Vagina (tissue), 2 donors: ENCODE measurements around the gene MAPK13.

Source experiments
- CTCF ChIP-seq, 3 experiments: fragments of 450-650 bp in 2 of 3; fragments of 200-600 bp in 1 of 3; sonication (generic) in 1 of 3; IDR thresholded peaks; one replicate each; pipeline ENCODE4 v1.5.1; 2017 to 2019; ENCODE audit warnings: antibody characterized with exemption in 3 of 3, mild to moderate bottlenecking in 2 of 3, moderate library complexity in 2 of 3
- POLR2A ChIP-seq, 2 donors: fragments of 450-650 bp; IDR thresholded peaks; one replicate each; pipeline ENCODE4 v1.6.1; 2017; ENCODE audit warnings: antibody characterized with exemption in 2 of 2, mild to moderate bottlenecking in 2 of 2, moderate library complexity in 2 of 2

DNA sequence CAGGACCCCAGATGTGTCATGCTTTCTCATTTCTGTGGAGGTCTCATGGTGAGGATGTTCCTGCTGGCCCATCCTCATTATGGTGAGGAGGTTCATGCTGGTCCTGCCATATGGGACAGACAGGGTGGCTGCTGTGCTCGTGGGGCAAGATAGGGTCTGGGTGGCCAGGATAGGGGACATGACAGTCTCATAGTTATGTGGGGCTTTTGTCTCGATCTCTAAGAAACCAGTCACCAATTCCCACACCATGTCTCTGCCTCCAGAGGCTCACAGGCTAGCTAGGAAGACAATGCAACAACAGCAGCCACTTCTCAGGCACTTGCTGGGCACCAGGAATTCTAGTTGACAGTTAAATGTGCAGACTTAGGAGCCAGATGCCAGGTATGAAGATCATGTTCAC lies 4.2 kb upstream of the MAPK13 start:
- TF ChIP-seq POLR2A (IDR thresholded peaks at IDR 0.05), result no peak
- TF ChIP-seq CTCF (IDR thresholded peaks at IDR 0.05), result no peak
